ENCODE data around the gene PARVA. TPM values are rescaled to one million over a fixed set of nuclear protein-coding genes. Genes with fewer than 3 reads are reported as not detected.

The PARVA gene
- total RNA-seq, 4 donors from 2014 or later: 181 to 228 (median 210) TPM

DNA sequence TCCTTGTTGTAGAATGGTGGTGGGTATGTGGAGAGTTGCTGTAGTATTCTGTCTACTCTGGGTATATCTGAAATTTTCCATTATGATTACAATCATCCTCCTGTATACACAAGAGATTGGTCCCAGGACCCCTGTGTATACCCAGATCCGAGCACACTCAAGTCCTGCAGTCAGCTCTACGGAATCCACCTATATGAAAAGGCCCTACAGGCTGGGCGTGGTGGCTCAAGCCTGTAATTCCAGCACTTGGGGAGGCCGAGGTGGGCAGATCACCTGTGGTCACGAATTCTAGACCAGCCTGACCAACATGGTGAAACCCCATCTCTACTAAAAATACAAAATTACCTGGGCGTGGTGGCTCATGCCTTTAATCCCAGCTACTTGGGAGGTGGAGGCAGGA lies 17.2 kb downstream of the PARVA start:
- Histone ChIP-seq H3K4me3 (no peak overlapping the region), H3K9me3 (no peaks in the 10 kb centered on the region), H3K27me3 (no peaks in the 10 kb centered on the region), H3K4me1 (peaks cover 43 to 96% (median 86%) of the 10 kb centered on the region in 4 donors), H3K27ac (replicated peaks in 1 of 4) (peak overlapping the region; percentile 87 to 100 (median 98)), H3K36me3 (no peaks in the 10 kb centered on the region)
- DNase-seq (ENCODE audit: extremely low spot score): no peak
- no peak for TF ChIP-seq POLR2A (IDR thresholded peaks at IDR 0.05; ENCODE audit: low read depth)
- TF ChIP-seq, protein P1, sequence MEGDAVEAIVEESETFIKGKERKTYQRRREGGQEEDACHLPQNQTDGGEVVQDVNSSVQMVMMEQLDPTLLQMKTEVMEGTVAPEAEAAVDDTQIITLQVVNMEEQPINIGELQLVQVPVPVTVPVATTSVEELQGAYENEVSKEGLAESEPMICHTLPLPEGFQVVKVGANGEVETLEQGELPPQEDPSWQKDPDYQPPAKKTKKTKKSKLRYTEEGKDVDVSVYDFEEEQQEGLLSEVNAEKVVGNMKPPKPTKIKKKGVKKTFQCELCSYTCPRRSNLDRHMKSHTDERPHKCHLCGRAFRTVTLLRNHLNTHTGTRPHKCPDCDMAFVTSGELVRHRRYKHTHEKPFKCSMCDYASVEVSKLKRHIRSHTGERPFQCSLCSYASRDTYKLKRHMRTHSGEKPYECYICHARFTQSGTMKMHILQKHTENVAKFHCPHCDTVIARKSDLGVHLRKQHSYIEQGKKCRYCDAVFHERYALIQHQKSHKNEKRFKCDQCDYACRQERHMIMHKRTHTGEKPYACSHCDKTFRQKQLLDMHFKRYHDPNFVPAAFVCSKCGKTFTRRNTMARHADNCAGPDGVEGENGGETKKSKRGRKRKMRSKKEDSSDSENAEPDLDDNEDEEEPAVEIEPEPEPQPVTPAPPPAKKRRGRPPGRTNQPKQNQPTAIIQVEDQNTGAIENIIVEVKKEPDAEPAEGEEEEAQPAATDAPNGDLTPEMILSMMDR (IDR thresholded peaks at IDR 0.05): no peak
- no peak for TF ChIP-seq EP300 (IDR thresholded peaks at IDR 0.05)
- TF ChIP-seq POLR2AphosphoS5 (IDR thresholded peaks at IDR 0.05): no peak
- intact Hi-C loops (cut with DNase I): no loop called here
- WGBS: 91% methylated on average over 6 of the region's 6 CpGs

DNA sequence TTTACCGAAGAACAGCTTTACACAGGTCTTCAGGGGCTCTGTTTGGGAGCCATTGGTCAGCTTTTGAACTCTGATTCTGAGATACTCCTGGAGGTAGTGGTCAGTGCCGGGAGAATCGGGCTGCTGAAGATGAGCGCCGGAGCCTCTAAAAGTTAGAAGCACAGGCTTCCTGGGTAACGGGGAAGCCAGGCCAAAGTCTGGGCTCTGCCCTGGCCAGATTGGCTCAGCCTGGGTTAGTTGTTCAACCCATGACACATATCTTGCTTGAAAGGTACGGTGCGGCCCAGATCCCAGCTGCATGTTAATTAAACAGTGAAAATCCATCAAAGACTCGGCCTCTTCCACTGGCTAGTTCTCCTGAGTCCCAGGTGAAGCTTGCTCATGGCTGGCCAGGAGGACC lies 18.0 kb downstream of the PARVA start:
- Histone ChIP-seq H3K9me3 (no peaks in the 10 kb centered on the region), H3K36me3 (no peaks in the 10 kb centered on the region), H3K4me3 (no peak overlapping the region), H3K4me1 (peaks cover 39 to 96% (median 83%) of the 10 kb centered on the region in 4 donors), H3K27ac (replicated peaks in 1 of 4) (peak overlapping the region; percentile 87 to 100 (median 98)), H3K27me3 (no peaks in the 10 kb centered on the region)
- 88% methylated on average over 9 of the region's 9 CpGs for WGBS
- intact Hi-C loops (cut with DNase I): no loop called here
- no peak for DNase-seq (ENCODE audit: extremely low spot score)
- TF ChIP-seq EP300 (IDR thresholded peaks at IDR 0.05) (no peak), POLR2AphosphoS5 (IDR thresholded peaks at IDR 0.05) (no peak), POLR2A (IDR thresholded peaks at IDR 0.05; ENCODE audit: low read depth) (no peak)
- TF ChIP-seq, protein P1 (IDR thresholded peaks at IDR 0.05): no peak

DNA sequence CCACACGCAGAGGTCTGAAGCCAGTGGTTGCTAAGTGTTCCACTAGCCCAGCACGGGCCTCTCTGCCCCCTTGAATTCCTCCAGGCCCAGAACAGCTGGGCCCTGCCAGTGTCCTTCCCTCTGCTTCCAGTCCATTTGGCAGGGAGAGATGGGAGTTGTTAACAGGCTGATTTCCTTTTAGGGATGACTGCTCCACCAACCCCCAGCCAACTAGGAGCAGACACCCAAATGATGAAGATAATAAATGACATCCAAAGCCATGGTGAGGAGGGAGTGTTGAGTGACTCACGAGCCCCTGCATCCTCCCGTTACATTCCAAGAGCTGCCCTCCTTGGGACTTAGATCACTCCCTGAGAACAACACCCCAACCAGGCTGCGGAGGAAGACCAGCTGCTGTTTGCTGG lies 20.6 kb downstream of the PARVA start:
- no peaks in the 10 kb centered on the region for H3K27me3 ChIP-seq
- H3K4me1 ChIP-seq: peaks cover 45 to 96% (median 84%) of the 10 kb centered on the region in 4 donors
- H3K36me3 ChIP-seq: no peaks in the 10 kb centered on the region
- peak overlapping the region; percentile 87 to 100 (median 98) for H3K27ac ChIP-seq (replicated peaks in 1 of 4)
- WGBS: 19% methylated on average over 4 of the region's 5 CpGs
- no peaks in the 10 kb centered on the region for H3K9me3 ChIP-seq
- peak; percentile 95 for DNase-seq (ENCODE audit: extremely low spot score)
- TF ChIP-seq POLR2A (IDR thresholded peaks at IDR 0.05; ENCODE audit: low read depth) (no peak), POLR2AphosphoS5 (IDR thresholded peaks at IDR 0.05) (peak; percentile 93 to 96), EP300 (IDR thresholded peaks at IDR 0.05) (peak; percentile 71)
- TF ChIP-seq, protein P1 (IDR thresholded peaks at IDR 0.05): no peak
- intact Hi-C loops (cut with DNase I): no loop called here
- no peak overlapping the region for H3K4me3 ChIP-seq

DNA sequence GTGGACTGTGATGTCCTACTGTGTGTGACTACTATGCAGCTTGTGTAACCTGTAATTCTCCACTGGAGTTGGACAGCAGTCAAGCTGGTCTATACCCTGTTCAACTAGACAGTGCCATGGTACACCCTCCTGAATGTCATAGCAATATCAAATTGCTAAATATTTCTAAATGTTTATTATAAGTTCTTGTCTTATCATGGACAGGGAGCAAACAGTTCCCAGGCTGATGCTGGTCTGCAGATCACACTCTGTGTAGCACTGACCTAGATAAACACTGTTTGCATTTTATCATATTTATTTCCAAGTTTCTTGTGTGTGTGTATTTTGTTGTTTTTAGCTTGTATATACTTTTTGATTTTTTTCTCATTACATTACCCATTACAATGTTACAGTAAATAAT lies 22.0 kb downstream of the PARVA start:
- no peak for TF ChIP-seq EP300 (IDR thresholded peaks at IDR 0.05)
- no peak for TF ChIP-seq POLR2AphosphoS5 (IDR thresholded peaks at IDR 0.05)
- TF ChIP-seq POLR2A (IDR thresholded peaks at IDR 0.05; ENCODE audit: low read depth): no peak
- TF ChIP-seq, protein P1 (IDR thresholded peaks at IDR 0.05): no peak
- intact Hi-C loops (cut with DNase I): no loop called here
- peaks cover 60 to 99% (median 92%) of the 10 kb centered on the region in 4 donors for H3K4me1 ChIP-seq
- no peak overlapping the region for H3K4me3 ChIP-seq
- DNase-seq (ENCODE audit: extremely low spot score): no peak
- no peaks in the 10 kb centered on the region for H3K27me3 ChIP-seq
- H3K36me3 ChIP-seq: no peaks in the 10 kb centered on the region
- peak overlapping the region; percentile 87 to 100 (median 98) for H3K27ac ChIP-seq (replicated peaks in 1 of 4)
- H3K9me3 ChIP-seq: no peaks in the 10 kb centered on the region

DNA sequence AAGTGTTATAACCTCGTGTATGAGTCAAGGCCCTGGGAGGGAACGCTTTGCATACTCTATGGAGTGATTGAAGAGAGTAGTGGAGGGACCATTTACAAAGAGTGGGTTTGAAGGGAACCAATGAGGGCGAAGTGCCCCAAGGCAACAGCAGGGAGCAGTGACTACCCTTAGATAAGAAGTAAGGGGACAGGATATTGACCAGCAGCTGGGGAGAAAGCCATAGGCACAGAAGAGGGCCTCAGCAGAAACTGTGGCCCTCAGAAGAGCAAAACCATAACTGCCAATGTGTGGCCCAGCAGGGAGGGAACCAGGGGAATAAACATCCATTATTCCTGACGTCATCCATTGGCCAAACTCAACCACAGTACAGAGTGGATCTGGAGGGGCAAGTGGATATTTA lies 24.7 kb downstream of the PARVA start:
- no peaks in the 10 kb centered on the region for H3K27me3 ChIP-seq
- DNase-seq (ENCODE audit: extremely low spot score): peak; percentile 55
- no peak overlapping the region for H3K4me3 ChIP-seq
- no peaks in the 10 kb centered on the region for H3K36me3 ChIP-seq
- no peaks in the 10 kb centered on the region for H3K9me3 ChIP-seq
- intact Hi-C loops (cut with DNase I): no loop called here
- peak overlapping the region; percentile 87 to 100 (median 98) for H3K27ac ChIP-seq (replicated peaks in 1 of 4)
- TF ChIP-seq EP300 (IDR thresholded peaks at IDR 0.05) (no peak), POLR2A (IDR thresholded peaks at IDR 0.05; ENCODE audit: low read depth) (no peak), POLR2AphosphoS5 (IDR thresholded peaks at IDR 0.05) (no peak)
- TF ChIP-seq, protein P1 (IDR thresholded peaks at IDR 0.05): no peak
- peaks cover 65 to 99% (median 86%) of the 10 kb centered on the region in 4 donors for H3K4me1 ChIP-seq
- WGBS: 76% methylated on average over 4 of the region's 4 CpGs

Measured in esophagus muscularis mucosa (tissue), 4 donors.